H9 (cell line): ENCODE measurements around the gene MYO7A. TPM values are rescaled to one million over a fixed set of nuclear protein-coding genes. Genes with fewer than 3 reads are reported as not detected.

Experiments used
- DNase-seq: peaks from one replicate; pipeline ENCODE4 v3.0.0-alpha.2; 2017
- H2AFZ ChIP-seq: one replicate; pipeline ENCODE4 v1.6.1; 2013; ENCODE audit warnings: mild to moderate bottlenecking, low read length, control low read depth, moderate library complexity
- H2AK5ac ChIP-seq: 2 replicates; pipeline ENCODE4 v1.6.1; 2013; ENCODE audit warnings: low read length, control low read depth, mixed read lengths; ENCODE audit not compliant: insufficient read length
- H2BK120ac ChIP-seq: one replicate; pipeline ENCODE4 v1.6.1; 2013; ENCODE audit warnings: low read depth, mild to moderate bottlenecking, low read length, control low read depth, inconsistent platforms; ENCODE audit not compliant: poor library complexity, severe bottlenecking
- H2BK12ac ChIP-seq: 2 replicates; pipeline ENCODE4 v1.6.1; 2013; ENCODE audit warnings: low read length, control low read depth, mixed read lengths, low read depth; ENCODE audit not compliant: insufficient read length
- H2BK15ac ChIP-seq: 2 replicates; pipeline ENCODE4 v1.6.1; 2013; ENCODE audit warnings: low read depth, low read length, control low read depth
- H2BK20ac ChIP-seq: one replicate; pipeline ENCODE4 v1.6.1; 2013; ENCODE audit warnings: low read depth, mild to moderate bottlenecking, low read length, control low read depth, inconsistent platforms; ENCODE audit not compliant: poor library complexity, severe bottlenecking
- H2BK5ac ChIP-seq: 2 replicates; pipeline ENCODE4 v1.6.1; 2013; ENCODE audit warnings: low read length, control low read depth, mixed read lengths; ENCODE audit not compliant: insufficient read length
- H3K14ac ChIP-seq: 2 replicates; pipeline ENCODE4 v1.6.1; 2013; ENCODE audit warnings: low read length, control low read depth; ENCODE audit not compliant: insufficient read depth
- H3K18ac ChIP-seq: 2 replicates; pipeline ENCODE4 v1.6.1; 2013; ENCODE audit warnings: low read depth, mild to moderate bottlenecking, mixed read lengths, low read length, control low read depth; ENCODE audit not compliant: insufficient read length
- H3K23ac ChIP-seq: 2 replicates; pipeline ENCODE4 v1.6.1; 2013; ENCODE audit warnings: low read length, control low read depth, mixed read lengths, low read depth; ENCODE audit not compliant: insufficient read length
- H3K23me2 ChIP-seq: 2 replicates; pipeline ENCODE4 v1.6.1; 2013; ENCODE audit warnings: low read depth, mild to moderate bottlenecking, mixed read lengths, low read length, control low read depth; ENCODE audit not compliant: insufficient read length, poor library complexity, severe bottlenecking
- H3K27ac ChIP-seq: 2 replicates; pipeline ENCODE4 v1.5.1; 2013; ENCODE audit warnings: low read length, control low read depth, mixed read lengths, low read depth; ENCODE audit not compliant: insufficient read length
- H3K27me3 ChIP-seq: 2 replicates; pipeline ENCODE4 v1.6.1; 2013; ENCODE audit warnings: low read length, control low read depth, inconsistent platforms; ENCODE audit not compliant: insufficient read depth
- H3K4ac ChIP-seq: 2 replicates; pipeline ENCODE4 v1.6.1; 2013; ENCODE audit warnings: low read depth, mild to moderate bottlenecking, control low read depth, inconsistent platforms, low read length, moderate library complexity
- H3K4me1 ChIP-seq: 2 replicates; pipeline ENCODE4 v1.6.1; 2013; ENCODE audit warnings: low read length, control low read depth, inconsistent platforms; ENCODE audit not compliant: insufficient read depth
- H3K4me2 ChIP-seq: 2 replicates; pipeline ENCODE4 v1.6.1; 2013; ENCODE audit warnings: low read length, control low read depth, mixed read lengths; ENCODE audit not compliant: insufficient read length, insufficient read depth
- H3K56ac ChIP-seq: 2 replicates; pipeline ENCODE4 v1.6.1; 2013; ENCODE audit warnings: low read depth, mild to moderate bottlenecking, mixed read lengths, low read length, control low read depth; ENCODE audit not compliant: insufficient read length
- H3K79me1 ChIP-seq: 2 replicates; pipeline ENCODE4 v1.6.1; 2013; ENCODE audit warnings: low read depth, mild to moderate bottlenecking, moderate library complexity, low read length, control low read depth, inconsistent platforms; ENCODE audit not compliant: insufficient read depth, poor library complexity, severe bottlenecking
- H3K79me2 ChIP-seq: 2 replicates; pipeline ENCODE4 v1.6.1; 2013; ENCODE audit warnings: low read length, control low read depth, inconsistent platforms; ENCODE audit not compliant: insufficient read depth
- H3K9ac ChIP-seq: 2 replicates; pipeline ENCODE4 v1.6.1; 2013; ENCODE audit warnings: low read length, control low read depth, mixed read lengths; ENCODE audit not compliant: insufficient read length; ENCODE audit errors: extremely low read depth
- H3K9me3 ChIP-seq: one replicate; pipeline ENCODE4 v1.6.1; 2013; ENCODE audit warnings: low read depth, low read length, inconsistent platforms; ENCODE audit not compliant: control insufficient read depth
- H3T11ph ChIP-seq: one replicate; pipeline ENCODE4 v1.6.1; 2013; ENCODE audit warnings: mild to moderate bottlenecking, low read length, control low read depth, inconsistent platforms
- H4K20me1 ChIP-seq: one replicate; pipeline ENCODE4 v1.6.1; 2013; ENCODE audit not compliant: control insufficient read depth, insufficient read length, insufficient read depth
- H4K5ac ChIP-seq: 2 replicates; pipeline ENCODE4 v1.6.1; 2013; ENCODE audit warnings: low read depth, mild to moderate bottlenecking, mixed read lengths, low read length, control low read depth; ENCODE audit not compliant: insufficient read length
- H4K8ac ChIP-seq: replicated peaks from 2 replicates; pipeline ENCODE4 v1.6.1; 2013; ENCODE audit warnings: low read length, control low read depth, mixed read lengths, low read depth; ENCODE audit not compliant: insufficient read length
- H4K91ac ChIP-seq: 2 replicates; pipeline ENCODE4 v1.6.1; 2013; ENCODE audit warnings: low read depth, mild to moderate bottlenecking, moderate library complexity, mixed read lengths, low read length, control low read depth; ENCODE audit not compliant: insufficient read length
- H3K27ac Mint-ChIP-seq, 3 experiments: 2 replicates in 2 of 3; 3 replicates in 1 of 3; pipeline ENCODE4 v1.8.0; 2020 to 2021; ENCODE audit warnings: mixed read lengths in 3 of 3, mild to moderate bottlenecking in 1 of 3, moderate library complexity in 1 of 3
- H3K27me3 Mint-ChIP-seq: 2 replicates; pipeline ENCODE4 v1.8.0; 2021; ENCODE audit warnings: low read depth, mild to moderate bottlenecking, moderate library complexity, mixed read lengths
- H3K36me3 Mint-ChIP-seq, 3 experiments: 2 replicates in 2 of 3; 3 replicates in 1 of 3; pipeline ENCODE4 v1.8.0; 2020 to 2021; ENCODE audit warnings: low read depth in 3 of 3, mixed read lengths in 3 of 3; ENCODE audit not compliant: insufficient read depth in 1 of 3
- H3K4me1 Mint-ChIP-seq, 2 experiments: 2 replicates each; pipeline ENCODE4 v1.8.0; 2020; ENCODE audit warnings: mixed read lengths in 2 of 2
- H3K4me3 Mint-ChIP-seq, 2 experiments: 2 replicates in 1 of 2; 3 replicates in 1 of 2; pipeline ENCODE4 v1.8.0; 2020 to 2021; ENCODE audit warnings: mild to moderate bottlenecking in 2 of 2, mixed read lengths in 2 of 2, moderate library complexity in 1 of 2
- H3K9me3 Mint-ChIP-seq, 2 experiments: 2 replicates in 1 of 2; 3 replicates in 1 of 2; pipeline ENCODE4 v1.8.0; 2020; ENCODE audit warnings: mild to moderate bottlenecking in 2 of 2, mixed read lengths in 2 of 2, moderate library complexity in 1 of 2
- WGBS: extraction: QIAGEN DNeasy Blood & Tissue Kit; methylation state at CpG from one replicate; pipeline ENCODE4 v1.1.7; 2013; ENCODE audit warnings: missing lambda C conversion rate, low lambda C conversion rate, mixed read lengths; ENCODE audit not compliant: insufficient read length; ENCODE audit errors: extremely low coverage; 5-methylcytosine and 5-hydroxymethylcytosine counted together
- total RNA-seq: library from RNA; stranded (reverse); gene quantifications from 2 replicates; pipeline ENCODE4 v1.2.1, GENCODE V29; 2021
- TF ChIP-seq, protein P1 (sequence below): fragments of 200-600 bp; sonication (generic); conservative IDR thresholded peaks from 3 replicates; pipeline ENCODE4 v1.8.0; 2021; ENCODE audit warnings: antibody characterized with exemption, mild to moderate bottlenecking

The MYO7A gene
- total RNA-seq, 1 experiment from 2014 or later: 1.6 TPM

GRCh38 chr11:77203901-77204753 lies 76.1 kb downstream of the MYO7A start:
- Histone ChIP-seq H3K23ac (no peak overlapping the region), H2BK120ac (no peak overlapping the region), H2AK5ac (no peak overlapping the region), H2BK12ac (no peak overlapping the region), H3K79me1 (no peaks in the 10 kb centered on the region), H3K14ac (no peak overlapping the region), H2BK20ac (no peak overlapping the region), H4K20me1 (no peaks in the 10 kb centered on the region), H3K4me1 (no peaks in the 10 kb centered on the region), H2AFZ (no peak overlapping the region), H3T11ph (no peak overlapping the region), H3K27me3 (no peaks in the 10 kb centered on the region), H2BK5ac (no peak overlapping the region), H3K4me2 (no peak overlapping the region), H3K56ac (no peak overlapping the region), H3K9ac (no peak overlapping the region), H4K91ac (no peak overlapping the region), H3K79me2 (no peaks in the 10 kb centered on the region), H3K23me2 (no peaks in the 10 kb centered on the region), H3K18ac (no peak overlapping the region), H2BK15ac (no peak overlapping the region), H3K27ac (no peak overlapping the region), H3K9me3 (no peaks in the 10 kb centered on the region), H3K4ac (no peak overlapping the region), H4K8ac (no peak overlapping the region), H4K5ac (no peak overlapping the region)
- no peak overlapping the region for H3K4me3 Mint-ChIP-seq
- peak; percentile 28 for DNase-seq
- H3K27me3 Mint-ChIP-seq: peaks cover 1% of the 10 kb centered on the region; the same call in 1 of the 2 replicates
- H3K9me3 Mint-ChIP-seq: no peaks in the 10 kb centered on the region
- TF ChIP-seq, protein P1, sequence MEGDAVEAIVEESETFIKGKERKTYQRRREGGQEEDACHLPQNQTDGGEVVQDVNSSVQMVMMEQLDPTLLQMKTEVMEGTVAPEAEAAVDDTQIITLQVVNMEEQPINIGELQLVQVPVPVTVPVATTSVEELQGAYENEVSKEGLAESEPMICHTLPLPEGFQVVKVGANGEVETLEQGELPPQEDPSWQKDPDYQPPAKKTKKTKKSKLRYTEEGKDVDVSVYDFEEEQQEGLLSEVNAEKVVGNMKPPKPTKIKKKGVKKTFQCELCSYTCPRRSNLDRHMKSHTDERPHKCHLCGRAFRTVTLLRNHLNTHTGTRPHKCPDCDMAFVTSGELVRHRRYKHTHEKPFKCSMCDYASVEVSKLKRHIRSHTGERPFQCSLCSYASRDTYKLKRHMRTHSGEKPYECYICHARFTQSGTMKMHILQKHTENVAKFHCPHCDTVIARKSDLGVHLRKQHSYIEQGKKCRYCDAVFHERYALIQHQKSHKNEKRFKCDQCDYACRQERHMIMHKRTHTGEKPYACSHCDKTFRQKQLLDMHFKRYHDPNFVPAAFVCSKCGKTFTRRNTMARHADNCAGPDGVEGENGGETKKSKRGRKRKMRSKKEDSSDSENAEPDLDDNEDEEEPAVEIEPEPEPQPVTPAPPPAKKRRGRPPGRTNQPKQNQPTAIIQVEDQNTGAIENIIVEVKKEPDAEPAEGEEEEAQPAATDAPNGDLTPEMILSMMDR: no peak
- H3K27ac Mint-ChIP-seq: peak overlapping the region in 1 of 3 experiments; percentile 28; a peak in 1 of 7 replicates
- H3K36me3 Mint-ChIP-seq: no peaks in the 10 kb centered on the region
- WGBS: no CpG with 5 or more reads among the region's 20 CpGs
- H3K4me1 Mint-ChIP-seq: no peaks in the 10 kb centered on the region
